WTC11 (cell line): ENCODE results near the gene DMD.

ENCODE experiments used
- AFF4 ChIP-seq: sonication (generic); formaldehyde crosslinking; IDR thresholded peaks from 2 replicates; pipeline ENCODE4 v1.8.1; 2023; ENCODE audit warnings: mild to moderate bottlenecking, missing genetic modification reagents, borderline replicate concordance
- ATF1 ChIP-seq: sonication (generic); formaldehyde crosslinking; IDR thresholded peaks from 2 replicates; pipeline ENCODE4 v1.8.1; 2023; ENCODE audit warnings: mild to moderate bottlenecking, moderate library complexity, missing genetic modification reagents
- ATF6 ChIP-seq: sonication (generic); formaldehyde crosslinking; IDR thresholded peaks from 2 replicates; pipeline ENCODE4 v1.8.1; 2023; ENCODE audit warnings: mild to moderate bottlenecking, missing genetic modification reagents
- E2F4 ChIP-seq: sonication (generic); formaldehyde crosslinking; IDR thresholded peaks from 2 replicates; pipeline ENCODE4 v1.8.1; 2022; ENCODE audit warnings: low read depth, mild to moderate bottlenecking, moderate library complexity, missing genetic modification reagents, borderline replicate concordance
- FOXP1 ChIP-seq: sonication (generic); formaldehyde crosslinking; IDR thresholded peaks from 2 replicates; pipeline ENCODE4 v1.8.0; 2022; ENCODE audit warnings: missing genetic modification reagents, mild to moderate bottlenecking, moderate library complexity, borderline replicate concordance
- JUN ChIP-seq: sonication (generic); formaldehyde crosslinking; IDR thresholded peaks from 2 replicates; pipeline ENCODE4 v1.8.0; 2023; ENCODE audit warnings: mild to moderate bottlenecking, missing genetic modification reagents
- TF ChIP-seq, protein P1 (sequence below): sonication (generic); formaldehyde crosslinking; IDR thresholded peaks from 2 replicates; pipeline ENCODE4 v1.8.0; 2022; ENCODE audit warnings: mild to moderate bottlenecking, missing genetic modification reagents
- TF ChIP-seq, protein P2 (sequence below): fragments of 200-600 bp; IDR thresholded peaks from 2 replicates; pipeline ENCODE4 v1.8.0; 2022; ENCODE audit warnings: antibody characterized with exemption
- TF ChIP-seq, protein P3 (sequence below): sonication (generic); formaldehyde crosslinking; IDR thresholded peaks from 2 replicates; pipeline ENCODE4 v1.8.1; 2022; ENCODE audit warnings: low read depth, missing genetic modification reagents, borderline replicate concordance

GRCh38 chrX:32576885-32577284, 634.5 kb downstream of the DMD start:
- TF ChIP-seq FOXP1 = no peak
- TF ChIP-seq, protein P1, sequence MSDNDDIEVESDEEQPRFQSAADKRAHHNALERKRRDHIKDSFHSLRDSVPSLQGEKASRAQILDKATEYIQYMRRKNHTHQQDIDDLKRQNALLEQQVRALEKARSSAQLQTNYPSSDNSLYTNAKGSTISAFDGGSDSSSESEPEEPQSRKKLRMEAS = no peak
- no peak for TF ChIP-seq ATF1
- no peak for TF ChIP-seq JUN
- TF ChIP-seq AFF4 (CRISPR knock-in tag) = no peak
- TF ChIP-seq, protein P2, sequence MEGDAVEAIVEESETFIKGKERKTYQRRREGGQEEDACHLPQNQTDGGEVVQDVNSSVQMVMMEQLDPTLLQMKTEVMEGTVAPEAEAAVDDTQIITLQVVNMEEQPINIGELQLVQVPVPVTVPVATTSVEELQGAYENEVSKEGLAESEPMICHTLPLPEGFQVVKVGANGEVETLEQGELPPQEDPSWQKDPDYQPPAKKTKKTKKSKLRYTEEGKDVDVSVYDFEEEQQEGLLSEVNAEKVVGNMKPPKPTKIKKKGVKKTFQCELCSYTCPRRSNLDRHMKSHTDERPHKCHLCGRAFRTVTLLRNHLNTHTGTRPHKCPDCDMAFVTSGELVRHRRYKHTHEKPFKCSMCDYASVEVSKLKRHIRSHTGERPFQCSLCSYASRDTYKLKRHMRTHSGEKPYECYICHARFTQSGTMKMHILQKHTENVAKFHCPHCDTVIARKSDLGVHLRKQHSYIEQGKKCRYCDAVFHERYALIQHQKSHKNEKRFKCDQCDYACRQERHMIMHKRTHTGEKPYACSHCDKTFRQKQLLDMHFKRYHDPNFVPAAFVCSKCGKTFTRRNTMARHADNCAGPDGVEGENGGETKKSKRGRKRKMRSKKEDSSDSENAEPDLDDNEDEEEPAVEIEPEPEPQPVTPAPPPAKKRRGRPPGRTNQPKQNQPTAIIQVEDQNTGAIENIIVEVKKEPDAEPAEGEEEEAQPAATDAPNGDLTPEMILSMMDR = no peak
- TF ChIP-seq, protein P3, sequence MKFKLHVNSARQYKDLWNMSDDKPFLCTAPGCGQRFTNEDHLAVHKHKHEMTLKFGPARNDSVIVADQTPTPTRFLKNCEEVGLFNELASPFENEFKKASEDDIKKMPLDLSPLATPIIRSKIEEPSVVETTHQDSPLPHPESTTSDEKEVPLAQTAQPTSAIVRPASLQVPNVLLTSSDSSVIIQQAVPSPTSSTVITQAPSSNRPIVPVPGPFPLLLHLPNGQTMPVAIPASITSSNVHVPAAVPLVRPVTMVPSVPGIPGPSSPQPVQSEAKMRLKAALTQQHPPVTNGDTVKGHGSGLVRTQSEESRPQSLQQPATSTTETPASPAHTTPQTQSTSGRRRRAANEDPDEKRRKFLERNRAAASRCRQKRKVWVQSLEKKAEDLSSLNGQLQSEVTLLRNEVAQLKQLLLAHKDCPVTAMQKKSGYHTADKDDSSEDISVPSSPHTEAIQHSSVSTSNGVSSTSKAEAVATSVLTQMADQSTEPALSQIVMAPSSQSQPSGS (CRISPR knock-in tag) = no peak
- no peak for TF ChIP-seq E2F4 (CRISPR knock-in tag)
- no peak for TF ChIP-seq ATF6 (CRISPR knock-in tag)
